ENCODE results near the gene B4GAT1. TPM values are rescaled to one million over a fixed set of nuclear protein-coding genes. Genes with fewer than 3 reads are reported as not detected.

The B4GAT1 gene
- total and polyA plus RNA-seq, 5 donors from 2014 or later, result 3.5 to 15.1 (median 12.0) TPM

- Mint-ChIP-seq H3K9me3 (no peaks in the 10 kb centered on the region), H3K27me3 (no peaks in the 10 kb centered on the region), H3K4me3 (peak overlapping the region in 3 of 4 donors; percentile 12 to 80 (median 52)), H3K27ac (peak overlapping the region; percentile 60 to 79 (median 72)), H3K36me3 (no peaks in the 10 kb centered on the region), H3K4me1 (peaks cover 4 to 56% (median 22%) of the 10 kb centered on the region in 4 donors)
- Histone ChIP-seq H3K9me3 (ENCODE audit: control insufficient read depth in 2 of 2, low read length in 2 of 2) (no peaks in the 10 kb centered on the region), H3K27ac (ENCODE audit: insufficient read depth, low read length, poor library complexity, severe bottlenecking) (peak overlapping the region; percentile 58), H3K36me3 (ENCODE audit: control insufficient read depth, insufficient read depth, low read length) (no peaks in the 10 kb centered on the region), H3K4me3 (ENCODE audit: low read depth, low read length) (no peak overlapping the region), H3K4me1 (ENCODE audit: control insufficient read depth, insufficient read depth, low read length, poor library complexity, severe bottlenecking) (peaks cover 38% of the 10 kb centered on the region), H3K27me3 (ENCODE audit: control insufficient read depth, insufficient read depth, low read length) (no peaks in the 10 kb centered on the region)
- ATAC-seq (ENCODE audit: low read depth in 2 of 2) (no peak), DNase-seq (no peak)
Measured at GRCh38 chr11:66327171-66328030, 20.0 kb downstream of the B4GAT1 start.

GRCh38 chr11:66326261-66327111 lies 20.9 kb downstream of the B4GAT1 start:
- H3K9me3 ChIP-seq (ENCODE audit: control insufficient read depth in 2 of 2, low read length in 2 of 2), result no peaks in the 10 kb centered on the region
- Mint-ChIP-seq H3K36me3 (no peaks in the 10 kb centered on the region), H3K9me3 (no peaks in the 10 kb centered on the region), H3K27ac (peak overlapping the region in 2 of 3 donors; percentile 85 to 91), H3K4me1 (peaks cover 4 to 60% (median 22%) of the 10 kb centered on the region in 4 donors), H3K4me3 (peak overlapping the region in 1 of 4 donors; percentile 74), H3K27me3 (no peaks in the 10 kb centered on the region)
- peak overlapping the region; percentile 38 for H3K27ac ChIP-seq (ENCODE audit: insufficient read depth, low read length, poor library complexity, severe bottlenecking)
- no peaks in the 10 kb centered on the region for H3K27me3 ChIP-seq (ENCODE audit: control insufficient read depth, insufficient read depth, low read length)
- no peak overlapping the region for H3K4me3 ChIP-seq (ENCODE audit: low read depth, low read length)
- DNase-seq, result peak in 1 of 3 donors; percentile 90
- H3K4me1 ChIP-seq (ENCODE audit: control insufficient read depth, insufficient read depth, low read length, poor library complexity, severe bottlenecking), result peaks cover 38% of the 10 kb centered on the region
- no peaks in the 10 kb centered on the region for H3K36me3 ChIP-seq (ENCODE audit: control insufficient read depth, insufficient read depth, low read length)
- ATAC-seq (ENCODE audit: low read depth in 2 of 2), result peak; percentile 61 to 66

GRCh38 chr11:66325263-66325671 lies 22.2 kb downstream of the B4GAT1 start:
- peaks cover 38% of the 10 kb centered on the region for H3K4me1 ChIP-seq (ENCODE audit: control insufficient read depth, insufficient read depth, low read length, poor library complexity, severe bottlenecking)
- H3K36me3 ChIP-seq (ENCODE audit: control insufficient read depth, insufficient read depth, low read length), result no peaks in the 10 kb centered on the region
- DNase-seq, result no peak
- ATAC-seq (ENCODE audit: low read depth in 2 of 2), result no peak
- no peak overlapping the region for H3K4me3 ChIP-seq (ENCODE audit: low read depth, low read length)
- Mint-ChIP-seq H3K4me1 (peaks cover 4 to 61% (median 22%) of the 10 kb centered on the region in 4 donors), H3K27ac (peak overlapping the region in 1 of 3 donors; percentile 85), H3K9me3 (peaks cover 0 to 1% (median 0%) of the 10 kb centered on the region in 7 donors), H3K4me3 (no peak overlapping the region), H3K27me3 (no peaks in the 10 kb centered on the region), H3K36me3 (no peaks in the 10 kb centered on the region)
- no peaks in the 10 kb centered on the region for H3K27me3 ChIP-seq (ENCODE audit: control insufficient read depth, insufficient read depth, low read length)
- no peaks in the 10 kb centered on the region for H3K9me3 ChIP-seq (ENCODE audit: control insufficient read depth in 2 of 2, low read length in 2 of 2)
- no peak overlapping the region for H3K27ac ChIP-seq (ENCODE audit: insufficient read depth, low read length, poor library complexity, severe bottlenecking)

GRCh38 chr11:66324664-66325063 lies 22.8 kb downstream of the B4GAT1 start:
- Histone ChIP-seq H3K4me3 (ENCODE audit: low read depth, low read length) (no peak overlapping the region), H3K36me3 (ENCODE audit: control insufficient read depth, insufficient read depth, low read length) (no peaks in the 10 kb centered on the region), H3K27ac (ENCODE audit: insufficient read depth, low read length, poor library complexity, severe bottlenecking) (no peak overlapping the region), H3K9me3 (ENCODE audit: control insufficient read depth in 2 of 2, low read length in 2 of 2) (no peaks in the 10 kb centered on the region), H3K27me3 (ENCODE audit: control insufficient read depth, insufficient read depth, low read length) (no peaks in the 10 kb centered on the region), H3K4me1 (ENCODE audit: control insufficient read depth, insufficient read depth, low read length, poor library complexity, severe bottlenecking) (peaks cover 38% of the 10 kb centered on the region)
- Mint-ChIP-seq H3K4me1 (peaks cover 4 to 67% (median 24%) of the 10 kb centered on the region in 4 donors), H3K27ac (peak overlapping the region in 1 of 3 donors; percentile 83), H3K4me3 (peak overlapping the region in 2 of 4 donors; percentile 21 to 31), H3K27me3 (no peaks in the 10 kb centered on the region), H3K36me3 (no peaks in the 10 kb centered on the region), H3K9me3 (peaks cover 0 to 4% (median 0%) of the 10 kb centered on the region in 7 donors)
- ATAC-seq (ENCODE audit: low read depth in 2 of 2), result no peak
- no peak for DNase-seq

- H3K27me3 ChIP-seq (ENCODE audit: control insufficient read depth, insufficient read depth, low read length), result no peaks in the 10 kb centered on the region
- no peak overlapping the region for H3K27ac Mint-ChIP-seq
- no peaks in the 10 kb centered on the region for H3K36me3 Mint-ChIP-seq
- H3K9me3 ChIP-seq (ENCODE audit: control insufficient read depth in 2 of 2, low read length in 2 of 2), result no peaks in the 10 kb centered on the region
- peaks cover 4 to 74% (median 27%) of the 10 kb centered on the region in 4 donors for H3K4me1 Mint-ChIP-seq
- no peaks in the 10 kb centered on the region for H3K36me3 ChIP-seq (ENCODE audit: control insufficient read depth, insufficient read depth, low read length)
- ATAC-seq (ENCODE audit: low read depth in 2 of 2), result no peak
- peak overlapping the region in 2 of 4 donors; percentile 43 to 80 for H3K4me3 Mint-ChIP-seq
- no peak overlapping the region for H3K27ac ChIP-seq (ENCODE audit: insufficient read depth, low read length, poor library complexity, severe bottlenecking)
- H3K9me3 Mint-ChIP-seq, result peaks cover 0 to 4% (median 1%) of the 10 kb centered on the region in 7 donors
- no peak overlapping the region for H3K4me3 ChIP-seq (ENCODE audit: low read depth, low read length)
- H3K27me3 Mint-ChIP-seq, result no peaks in the 10 kb centered on the region
- peaks cover 47% of the 10 kb centered on the region for H3K4me1 ChIP-seq (ENCODE audit: control insufficient read depth, insufficient read depth, low read length, poor library complexity, severe bottlenecking)
- DNase-seq, result no peak
Measured at GRCh38 chr11:66323684-66324083, 23.7 kb downstream of the B4GAT1 start.

- Histone ChIP-seq H3K4me3 (ENCODE audit: low read depth, low read length) (no peak overlapping the region), H3K27ac (ENCODE audit: insufficient read depth, low read length, poor library complexity, severe bottlenecking) (no peak overlapping the region), H3K27me3 (ENCODE audit: control insufficient read depth, insufficient read depth, low read length) (no peaks in the 10 kb centered on the region), H3K36me3 (ENCODE audit: control insufficient read depth, insufficient read depth, low read length) (no peaks in the 10 kb centered on the region), H3K4me1 (ENCODE audit: control insufficient read depth, insufficient read depth, low read length, poor library complexity, severe bottlenecking) (peaks cover 47% of the 10 kb centered on the region), H3K9me3 (ENCODE audit: control insufficient read depth in 2 of 2, low read length in 2 of 2) (no peaks in the 10 kb centered on the region)
- Mint-ChIP-seq H3K36me3 (no peaks in the 10 kb centered on the region), H3K4me3 (peak overlapping the region in 1 of 4 donors; percentile 81), H3K4me1 (peaks cover 4 to 74% (median 25%) of the 10 kb centered on the region in 4 donors), H3K27me3 (no peaks in the 10 kb centered on the region), H3K9me3 (peaks cover 0 to 7% (median 1%) of the 10 kb centered on the region in 7 donors), H3K27ac (peak overlapping the region in 2 of 3 donors; percentile 67 to 83)
- ATAC-seq (ENCODE audit: low read depth in 2 of 2), result no peak
- no peak for DNase-seq
Measured at GRCh38 chr11:66322732-66323427, 24.5 kb downstream of the B4GAT1 start.

- Mint-ChIP-seq H3K9me3 (peaks cover 0 to 7% (median 1%) of the 10 kb centered on the region in 7 donors), H3K36me3 (no peaks in the 10 kb centered on the region), H3K4me1 (peaks cover 0 to 71% (median 21%) of the 10 kb centered on the region in 4 donors), H3K27me3 (no peaks in the 10 kb centered on the region), H3K4me3 (peak overlapping the region in 1 of 4 donors; percentile 38), H3K27ac (no peak overlapping the region)
- Histone ChIP-seq H3K27me3 (ENCODE audit: control insufficient read depth, insufficient read depth, low read length) (no peaks in the 10 kb centered on the region), H3K4me1 (ENCODE audit: control insufficient read depth, insufficient read depth, low read length, poor library complexity, severe bottlenecking) (peaks cover 46% of the 10 kb centered on the region), H3K36me3 (ENCODE audit: control insufficient read depth, insufficient read depth, low read length) (no peaks in the 10 kb centered on the region), H3K27ac (ENCODE audit: insufficient read depth, low read length, poor library complexity, severe bottlenecking) (no peak overlapping the region), H3K4me3 (ENCODE audit: low read depth, low read length) (no peak overlapping the region), H3K9me3 (ENCODE audit: control insufficient read depth in 2 of 2, low read length in 2 of 2) (no peaks in the 10 kb centered on the region)
- DNase-seq, result no peak
- ATAC-seq (ENCODE audit: low read depth in 2 of 2), result no peak
Measured at GRCh38 chr11:66321606-66322005, 25.8 kb downstream of the B4GAT1 start.

All from CD4-positive, CD25-positive, alpha-beta regulatory T cell (primary cell).